NCI-H146 (cell line): ENCODE data around the gene ASB15.

Experiments used
- DNase-seq: peaks from one replicate; lab custom pipeline; 2025; lab: John Stamatoyannopoulos, UW

The ASB15 gene

DNA sequence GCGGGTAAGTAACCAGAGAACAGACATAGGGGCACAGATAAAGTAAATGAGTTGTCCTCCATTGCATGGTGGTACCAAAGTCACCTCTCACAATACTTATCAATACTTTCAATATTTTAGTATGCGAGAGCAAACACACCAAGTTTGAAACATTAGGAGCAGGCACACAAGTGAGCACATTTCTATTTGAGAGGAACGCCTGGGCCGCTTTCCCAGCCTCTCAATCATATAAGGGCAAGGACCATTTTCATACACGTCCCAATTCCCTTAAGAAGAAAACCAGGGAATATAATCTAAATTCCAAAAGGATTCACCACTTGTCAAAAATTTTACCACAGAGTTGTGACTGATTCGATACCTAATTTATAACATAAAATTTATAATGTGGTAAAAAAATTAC is 61.6 kb downstream of the ASB15 start:
- DNase-seq = no peak

DNA sequence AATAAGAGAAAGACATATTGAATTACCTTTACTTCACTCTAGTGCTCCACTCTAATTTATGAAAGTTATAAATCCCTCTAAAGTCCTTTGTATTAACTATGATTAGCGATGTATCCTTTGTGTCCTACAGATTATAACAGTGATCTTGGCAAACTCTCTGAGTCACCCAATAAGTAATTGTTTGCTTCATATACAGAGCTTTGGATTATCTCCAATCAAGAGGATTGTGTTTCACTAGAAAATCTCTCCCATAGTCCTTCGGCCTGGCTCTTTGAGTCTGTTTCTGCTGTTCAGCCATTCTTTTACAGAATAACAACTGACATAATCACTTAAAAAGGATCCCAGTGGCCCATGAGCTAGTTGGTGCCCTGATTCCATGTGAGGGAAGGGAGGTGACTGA is 63.5 kb downstream of the ASB15 start:
- no peak for DNase-seq

DNA sequence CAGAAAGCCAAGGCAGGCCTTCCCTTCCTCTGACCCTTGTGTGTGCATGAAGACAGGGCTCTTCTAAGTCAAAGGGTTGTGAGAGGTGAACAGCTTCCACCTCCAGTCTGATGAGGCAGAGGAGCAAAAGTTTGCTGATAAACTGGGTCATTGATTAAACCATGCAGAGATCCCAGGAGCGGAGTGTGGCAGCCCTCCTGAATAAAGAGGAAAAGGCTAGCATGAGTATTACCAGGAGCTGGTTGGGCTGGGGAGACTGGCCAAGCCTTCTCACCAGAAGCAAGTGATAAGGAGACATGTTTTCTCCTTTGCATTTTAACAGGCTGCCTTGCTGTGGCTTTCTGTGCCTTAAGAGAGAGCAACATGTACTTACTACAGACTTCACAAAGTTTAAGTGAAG is 64.3 kb downstream of the ASB15 start:
- DNase-seq = no peak

DNA sequence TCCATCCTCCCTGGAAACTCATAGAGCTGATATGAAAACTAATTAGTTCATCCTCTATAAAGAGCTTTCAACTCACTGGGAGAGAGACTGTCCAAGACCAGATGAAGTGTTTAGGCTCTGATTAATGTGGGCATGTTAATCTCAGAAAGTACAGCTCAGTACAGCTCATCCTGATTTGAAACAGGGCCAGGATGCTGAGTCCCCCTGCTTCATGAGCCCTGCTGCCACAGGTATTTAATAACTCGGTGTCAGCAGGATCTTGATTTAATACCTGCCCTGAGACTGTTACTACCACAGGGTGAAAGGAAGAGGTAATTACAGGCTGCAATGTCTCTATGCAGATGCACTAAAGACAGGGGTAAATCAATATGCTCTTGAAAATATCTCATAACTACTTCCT is 64.9 kb downstream of the ASB15 start:
- peak; percentile 53 for DNase-seq

DNA sequence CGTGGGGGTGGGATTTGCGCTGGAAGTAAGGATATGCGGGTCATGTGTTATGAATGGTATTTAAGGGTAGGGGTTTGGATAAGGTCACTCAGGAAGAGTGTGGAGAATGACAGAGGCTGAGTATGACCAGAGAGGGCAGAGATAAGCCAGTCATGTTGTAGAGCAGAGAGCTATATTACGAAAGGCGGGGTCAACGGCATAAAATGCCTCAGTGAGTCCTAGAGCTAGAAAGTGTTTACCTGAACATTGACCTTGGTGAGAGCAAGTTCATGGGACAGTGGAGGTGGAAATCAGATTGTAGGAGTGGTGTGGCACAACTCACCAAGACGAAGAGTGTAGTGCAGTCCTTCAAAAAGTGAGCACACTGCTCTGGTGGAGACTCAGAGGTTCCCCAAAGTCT is 67.9 kb downstream of the ASB15 start:
- no peak for DNase-seq

DNA sequence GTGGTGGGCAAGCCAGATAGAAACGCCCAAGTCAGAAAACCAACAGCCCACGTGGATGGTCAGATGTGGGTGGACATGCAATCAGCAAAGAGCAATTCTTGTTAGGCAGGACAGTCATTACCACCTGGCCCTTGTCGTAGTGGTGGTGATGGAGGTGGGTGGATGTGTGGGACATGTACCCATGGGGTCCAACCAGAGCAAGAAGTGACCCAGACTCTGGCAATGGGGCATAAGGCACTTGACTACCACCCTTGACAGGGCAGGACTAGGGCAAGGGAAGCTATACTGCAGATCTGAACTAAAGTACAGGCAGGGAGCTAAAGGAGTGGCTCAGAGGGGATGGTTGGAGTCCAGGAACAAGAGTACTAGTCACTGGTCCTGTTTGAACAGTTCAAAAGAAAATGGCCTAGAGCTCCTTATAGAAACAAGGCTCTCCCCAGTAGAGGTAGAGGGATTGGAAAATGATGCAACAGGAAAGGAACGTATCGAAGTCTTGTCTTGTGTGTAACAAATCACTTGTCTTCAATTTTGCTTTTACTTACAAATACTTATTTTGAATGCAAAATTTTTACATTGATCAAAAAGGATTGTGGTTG is 71.6 kb downstream of the ASB15 start:
- DNase-seq = no peak

DNA sequence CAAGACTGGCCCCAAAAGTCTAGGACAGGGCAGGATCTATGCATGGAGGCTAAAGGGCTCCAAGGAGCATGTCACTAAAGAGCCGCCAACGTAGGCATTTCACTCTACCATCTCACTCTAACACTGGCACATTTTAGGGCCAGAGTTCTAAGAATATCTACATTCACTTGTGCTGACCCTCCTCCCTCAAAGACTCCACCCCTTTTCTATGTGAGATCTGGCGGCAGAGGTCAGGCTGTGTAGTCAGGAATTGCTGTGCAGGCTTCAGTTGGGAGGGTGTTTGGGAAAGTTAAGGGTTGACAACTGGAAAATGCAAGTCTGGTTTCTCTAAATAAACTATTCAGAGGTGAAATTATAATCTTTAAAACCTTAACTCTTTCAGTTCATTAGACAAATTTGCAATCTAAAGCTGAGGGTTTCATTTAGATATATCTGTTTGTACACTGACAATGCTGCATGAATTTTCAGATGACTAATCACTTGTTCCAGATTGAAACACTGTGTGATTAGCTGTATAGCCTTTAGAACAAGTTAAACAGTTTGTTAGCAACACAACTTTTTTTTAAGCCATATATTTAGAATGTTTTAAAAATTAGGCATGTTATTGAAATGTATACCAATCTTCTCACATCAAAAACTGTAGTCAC is 72.3 kb downstream of the ASB15 start:
- no peak for DNase-seq

DNA sequence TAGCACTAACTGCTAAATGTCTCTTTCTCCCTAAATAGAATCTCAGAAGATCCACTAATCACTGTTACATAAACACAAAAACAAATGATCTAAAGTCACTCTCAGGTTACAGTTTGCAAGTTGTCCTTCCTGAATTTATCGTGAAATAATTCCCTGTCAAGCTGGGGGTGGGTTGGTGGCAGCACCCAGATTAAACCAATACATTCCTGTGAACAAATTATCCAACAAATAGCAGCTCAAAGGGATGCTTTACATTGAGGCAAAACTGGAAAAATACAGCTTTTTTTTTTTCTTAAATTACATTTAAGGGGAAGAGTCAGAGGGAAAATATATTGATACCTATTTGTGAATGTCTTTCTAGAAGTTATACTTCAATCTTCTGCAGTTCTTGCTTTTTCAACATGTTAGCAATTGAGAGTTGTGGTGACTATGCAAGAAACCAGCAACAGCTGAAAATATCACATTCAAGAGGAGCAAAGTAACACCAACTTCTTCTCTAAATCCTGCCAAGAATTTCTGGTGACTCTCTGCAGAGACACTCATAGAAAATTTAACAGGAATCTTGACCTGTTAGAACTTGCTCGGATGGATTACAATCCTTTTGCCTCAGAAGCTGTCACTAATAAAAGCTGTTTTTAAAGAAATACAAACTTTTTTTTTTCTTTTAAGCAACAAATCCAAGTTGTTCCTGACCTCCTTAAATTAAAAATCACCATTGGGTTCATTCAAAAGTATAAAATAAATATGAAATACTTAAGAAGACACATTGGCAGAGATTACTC is 73.0 kb downstream of the ASB15 start:
- DNase-seq = no peak

DNA sequence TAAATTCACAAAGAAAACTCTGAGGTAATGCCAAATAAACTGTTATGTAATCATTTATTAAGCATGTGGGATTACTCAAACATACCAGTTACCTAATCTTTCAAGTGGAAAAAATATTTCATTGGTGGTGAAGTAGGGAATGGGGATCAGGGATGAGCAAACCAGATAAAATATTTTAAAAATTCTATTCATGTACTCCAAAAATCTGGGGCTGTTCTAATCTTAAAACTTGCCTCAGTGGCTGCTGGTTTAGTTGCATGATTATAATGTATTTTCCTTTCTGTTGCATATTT is 73.5 kb downstream of the ASB15 start:
- no peak for DNase-seq

DNA sequence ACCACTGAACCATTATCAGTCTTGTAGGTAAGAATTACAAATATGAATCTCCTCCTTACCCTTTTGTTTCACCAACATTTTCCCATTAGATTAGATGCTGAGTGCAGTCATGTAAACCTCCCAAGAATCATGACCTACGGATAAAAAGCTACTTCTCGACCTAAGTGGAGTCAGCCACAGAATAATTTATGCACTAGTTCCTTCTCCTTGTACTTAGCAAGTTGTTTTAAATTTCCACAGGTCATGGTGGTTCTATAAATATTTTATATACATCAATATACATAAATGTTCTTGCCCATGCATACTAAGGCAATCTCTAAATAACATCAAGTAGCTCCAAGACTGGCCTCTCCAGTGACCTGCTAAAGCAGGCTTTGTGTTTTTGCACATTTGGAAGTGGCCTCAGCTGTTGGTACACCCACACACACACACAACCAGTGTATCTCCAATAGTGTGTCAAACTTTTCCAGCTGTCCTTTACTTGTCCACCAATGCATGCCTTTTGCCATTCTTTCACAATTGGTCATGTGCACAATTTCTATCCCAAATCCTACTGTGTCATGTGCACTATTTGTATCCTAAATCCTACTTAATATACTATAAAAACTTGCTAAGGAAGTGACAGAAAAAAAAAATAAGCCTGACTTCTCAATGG is 75.6 kb downstream of the ASB15 start:
- no peak for DNase-seq

DNA sequence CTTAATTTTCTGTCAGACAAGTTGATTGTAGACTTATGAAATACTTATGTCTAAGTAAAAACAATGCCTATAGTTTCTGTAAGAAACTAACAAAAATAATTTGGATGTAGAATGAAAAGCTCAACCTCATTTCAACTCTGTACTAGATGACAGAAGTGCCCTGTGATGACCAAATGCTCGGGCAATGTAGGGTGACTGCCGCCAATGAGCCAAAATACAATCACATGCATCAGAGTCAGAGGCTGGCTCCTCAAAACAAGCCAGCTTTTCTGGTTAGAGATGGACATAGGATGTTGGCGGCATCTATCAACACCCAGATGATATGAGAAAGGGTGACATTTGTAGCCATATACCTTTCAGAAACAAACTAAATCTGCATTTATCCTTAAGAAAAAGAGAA is 78.0 kb downstream of the ASB15 start:
- DNase-seq = no peak

DNA sequence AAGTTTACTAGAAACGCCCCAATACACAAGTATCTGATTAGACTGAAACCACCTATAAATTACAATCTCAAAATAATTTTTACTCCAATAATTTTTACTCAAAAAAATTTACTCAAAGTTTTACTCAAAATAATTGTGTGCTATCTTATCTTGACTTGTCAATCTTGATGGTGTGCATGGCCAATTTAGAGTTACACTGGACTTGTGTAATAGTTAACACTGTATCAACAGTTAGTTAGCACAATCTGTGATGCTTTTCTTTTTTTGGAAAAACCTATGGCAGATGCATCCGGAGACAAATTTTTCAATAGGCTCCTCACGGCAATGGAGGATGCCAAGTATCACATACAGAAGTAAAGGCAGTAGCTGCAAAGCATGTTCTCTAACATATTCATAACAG is 79.0 kb downstream of the ASB15 start:
- no peak for DNase-seq

DNA sequence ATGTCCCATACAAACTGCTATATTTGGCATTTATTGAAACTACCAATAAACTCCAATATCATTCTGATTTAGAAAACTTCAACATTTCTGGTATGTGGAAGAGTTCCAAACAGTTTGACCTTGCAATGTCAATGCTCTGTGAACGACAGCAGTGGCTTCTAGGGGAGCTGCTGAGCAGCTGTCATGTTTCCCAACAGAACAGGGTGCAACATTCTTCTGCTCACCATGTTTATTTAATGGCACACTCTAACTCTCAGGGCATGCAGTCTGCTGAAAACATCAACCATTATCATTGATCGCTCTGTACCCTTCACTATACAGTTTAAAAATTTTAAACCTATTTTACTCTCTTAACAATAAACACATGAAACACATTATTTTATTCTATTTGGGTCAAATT is 79.9 kb downstream of the ASB15 start:
- DNase-seq = no peak

DNA sequence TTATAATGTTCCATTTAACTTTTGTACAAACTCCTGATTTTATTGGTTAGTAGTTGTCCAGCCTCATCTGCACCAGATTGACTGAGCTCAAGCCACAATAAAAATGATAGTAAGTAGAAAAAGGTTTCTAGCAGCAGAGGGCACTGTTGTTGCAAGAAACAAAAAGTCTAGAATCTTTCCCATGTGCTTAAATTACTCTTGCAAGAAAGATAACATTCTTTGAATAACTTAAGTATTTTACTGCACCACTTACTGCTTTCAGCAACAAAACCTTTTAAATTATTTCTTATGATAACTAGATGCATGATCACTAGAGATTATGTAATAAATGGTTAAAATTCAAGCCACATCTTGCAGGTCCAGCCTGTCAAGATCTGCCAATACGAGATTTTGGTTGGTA is 81.1 kb downstream of the ASB15 start:
- DNase-seq = no peak

DNA sequence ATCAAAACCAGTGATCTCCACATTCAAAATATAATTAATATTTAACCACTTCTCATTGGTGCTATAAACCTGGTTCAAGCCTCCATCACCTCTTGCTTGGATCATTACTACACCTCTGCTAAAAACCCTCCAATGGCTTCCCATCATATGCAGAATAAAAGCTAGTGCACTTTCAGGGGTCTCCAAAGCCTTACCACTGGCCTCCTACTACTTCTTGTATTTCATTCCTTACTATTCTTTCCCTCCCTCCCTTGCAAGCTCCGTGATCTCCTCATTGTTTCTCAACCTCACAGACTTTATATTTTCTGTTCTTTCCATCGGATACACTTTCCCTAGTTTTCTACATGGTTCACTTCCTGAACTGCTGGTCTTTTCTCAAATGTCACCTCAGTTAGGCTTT is 85.5 kb downstream of the ASB15 start:
- no peak for DNase-seq

DNA sequence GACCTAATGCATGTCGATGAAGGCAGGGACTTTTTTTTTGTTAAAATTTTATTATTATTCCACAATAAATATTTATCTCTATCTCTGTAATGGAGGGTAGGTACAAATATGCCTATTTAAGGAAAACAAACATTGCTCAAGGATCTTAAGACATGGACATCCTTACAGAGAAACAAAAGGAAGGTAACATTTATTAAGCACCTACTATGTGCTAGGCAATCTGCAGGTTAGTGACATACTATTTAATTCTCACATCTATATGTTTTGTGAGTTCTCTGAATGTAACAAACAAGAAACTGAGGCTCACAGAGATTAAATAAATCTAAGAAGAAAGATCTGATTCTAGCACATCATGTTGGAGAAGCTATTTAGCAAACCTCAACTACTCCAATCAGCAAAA is 86.1 kb downstream of the ASB15 start:
- no peak for DNase-seq
